Lower leg skin (tissue), 3 donors: ENCODE data around the gene LAMC3.

Source experiments
- CTCF ChIP-seq, 3 donors: fragments of 450-650 bp; IDR thresholded peaks; one replicate each; pipeline ENCODE4 v1.5.1; 2016; ENCODE audit warnings: antibody characterized with exemption in 3 of 3, mild to moderate bottlenecking in 3 of 3, moderate library complexity in 2 of 3
- POLR2A ChIP-seq, 2 donors: fragments of 450-650 bp; IDR thresholded peaks; one replicate each; pipeline ENCODE4 v1.6.1; 2016 to 2017; ENCODE audit warnings: antibody characterized with exemption in 2 of 2, mild to moderate bottlenecking in 1 of 2, moderate library complexity in 1 of 2

GRCh38 chr9:130991778-130992681 lies 16.9 kb upstream of the LAMC3 start:
- TF ChIP-seq CTCF (IDR thresholded peaks at IDR 0.05) (no peak), POLR2A (IDR thresholded peaks at IDR 0.05) (no peak)
